ENCODE results near the gene FOXO1.

FOXO1 gene

DNA sequence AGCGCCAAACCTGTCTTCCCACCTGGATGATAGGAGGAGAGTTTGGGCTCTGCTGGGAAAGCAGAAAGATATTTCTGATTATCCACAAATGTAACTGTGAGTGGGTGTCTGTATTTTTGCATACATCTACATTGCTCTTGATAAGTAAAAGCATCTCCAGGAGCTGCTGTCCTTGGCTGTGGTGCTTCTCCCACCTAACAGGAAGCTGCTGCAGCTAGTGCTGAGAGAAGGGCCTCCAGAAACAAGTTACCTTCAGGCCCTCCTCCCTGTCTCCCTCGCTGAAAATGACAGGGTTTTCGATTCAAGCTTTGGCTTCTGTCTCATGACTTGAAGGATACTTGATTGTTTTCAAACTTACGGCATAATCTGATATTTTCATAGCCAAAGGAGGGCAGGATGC is 90.1 kb downstream of the FOXO1 start:
- no peak for DNase-seq (ENCODE audit: low read depth)
- no peak overlapping the region for H3K4me3 ChIP-seq (ENCODE audit: low read depth, low read length)
- no peak for TF ChIP-seq CTCF (IDR thresholded peaks at IDR 0.05; ENCODE audit: insufficient read depth, low read depth, low read length, missing control alignments)

DNA sequence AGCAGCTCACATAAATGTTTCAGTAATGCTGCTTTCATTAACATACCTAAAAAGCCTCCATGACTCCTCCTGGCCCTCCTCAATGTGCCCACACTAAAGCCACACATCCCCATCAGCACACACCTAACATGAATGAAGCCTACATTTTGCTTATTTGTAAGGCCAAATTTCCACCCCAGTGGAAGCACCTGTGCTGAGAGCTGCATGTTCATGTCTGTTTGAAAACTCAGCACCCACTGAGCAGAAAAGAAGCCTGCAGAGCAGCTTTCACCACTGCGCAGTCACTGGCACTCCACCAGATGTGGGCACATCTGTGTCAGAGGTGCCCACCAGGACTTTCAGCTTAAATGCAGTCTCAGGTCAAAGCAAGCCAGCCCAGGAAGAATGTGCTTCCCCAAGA is 93.5 kb downstream of the FOXO1 start:
- no peak for DNase-seq (ENCODE audit: low read depth)
- H3K4me3 ChIP-seq (ENCODE audit: low read depth, low read length) = no peak overlapping the region
- TF ChIP-seq CTCF (IDR thresholded peaks at IDR 0.05; ENCODE audit: insufficient read depth, low read depth, low read length, missing control alignments) = no peak

DNA sequence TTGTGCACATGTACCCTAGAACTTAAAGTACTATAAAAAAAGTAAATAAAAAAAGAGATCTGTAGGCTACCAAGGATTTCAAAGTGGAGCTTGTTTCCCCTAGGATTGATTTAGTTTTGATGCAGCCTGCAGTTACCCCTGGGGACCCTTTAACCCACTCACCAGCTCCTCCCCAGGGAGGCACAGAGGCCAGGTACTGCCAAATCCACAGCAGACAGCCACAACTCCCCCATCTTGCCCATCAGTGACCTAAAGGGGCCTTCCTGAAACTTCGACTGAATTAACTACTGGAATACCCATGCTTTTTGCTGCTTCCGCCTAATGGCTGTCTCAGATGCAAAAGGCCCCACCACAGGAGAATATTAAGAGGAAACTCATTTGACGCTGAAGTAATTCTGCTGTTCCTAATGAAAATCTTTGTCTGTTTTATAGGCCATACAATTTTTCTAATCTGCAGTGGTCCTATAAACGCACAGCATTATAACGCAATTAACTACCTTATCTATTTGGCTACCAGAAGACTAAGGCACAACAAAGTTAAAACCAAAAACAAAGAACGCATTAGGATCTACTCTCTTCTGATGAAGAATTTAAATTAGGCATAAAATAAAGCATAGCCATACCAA is 95.0 kb downstream of the FOXO1 start:
- H3K4me3 ChIP-seq (ENCODE audit: low read depth, low read length) = no peak overlapping the region
- TF ChIP-seq CTCF (IDR thresholded peaks at IDR 0.05; ENCODE audit: insufficient read depth, low read depth, low read length, missing control alignments) = no peak

DNA sequence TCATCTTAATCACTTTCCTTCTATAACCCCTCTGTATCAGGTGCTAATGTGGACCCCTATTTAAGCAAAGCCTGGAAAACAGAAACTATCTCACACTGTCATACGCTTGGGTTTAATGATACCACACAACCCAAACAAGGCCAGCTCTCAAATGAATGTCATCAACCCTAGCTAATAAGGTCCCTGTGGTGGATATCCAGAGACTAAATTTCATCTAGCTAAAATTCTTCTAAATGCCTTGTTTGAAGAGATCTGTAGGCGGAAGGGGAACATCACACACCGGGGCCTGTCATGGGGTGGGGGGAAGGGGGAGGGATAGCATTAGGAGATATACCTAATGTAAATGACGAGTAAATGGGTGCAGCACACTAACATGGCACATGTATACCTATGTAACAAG is 95.5 kb downstream of the FOXO1 start:
- no peak for DNase-seq (ENCODE audit: low read depth)
- TF ChIP-seq CTCF (IDR thresholded peaks at IDR 0.05; ENCODE audit: insufficient read depth, low read depth, low read length, missing control alignments) = no peak
- H3K4me3 ChIP-seq (ENCODE audit: low read depth, low read length) = no peak overlapping the region

More for the DNA sequence above, 95.0 kb downstream of the FOXO1 start:
- DNase-seq (ENCODE audit: low read depth) = no peak

DNA sequence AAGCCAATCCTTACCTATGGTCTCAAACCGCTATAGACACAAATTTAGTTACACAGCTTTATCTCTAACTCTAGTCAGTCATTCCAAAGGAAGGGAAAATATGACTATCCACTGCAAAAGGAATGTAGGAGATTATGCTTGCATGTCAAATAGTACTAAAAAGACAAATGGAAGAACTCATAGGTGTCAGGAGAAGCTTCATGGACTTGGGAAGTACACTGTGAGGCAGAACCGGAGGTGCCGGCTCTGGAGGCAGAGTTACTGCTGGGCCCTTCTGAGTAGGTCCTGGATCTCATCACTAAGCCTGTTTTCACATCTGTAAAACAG is 97.5 kb downstream of the FOXO1 start:
- no peak for TF ChIP-seq CTCF (IDR thresholded peaks at IDR 0.05; ENCODE audit: insufficient read depth, low read depth, low read length, missing control alignments)
- no peak for DNase-seq (ENCODE audit: low read depth)
- H3K4me3 ChIP-seq (ENCODE audit: low read depth, low read length) = no peak overlapping the region

- no peak for DNase-seq (ENCODE audit: low read depth)
- no peak for TF ChIP-seq CTCF (IDR thresholded peaks at IDR 0.05; ENCODE audit: insufficient read depth, low read depth, low read length, missing control alignments)
- no peak overlapping the region for H3K4me3 ChIP-seq (ENCODE audit: low read depth, low read length)
Measured at GRCh38 chr13:40568246-40569023, 98.0 kb downstream of the FOXO1 start.

GRCh38 chr13:40566811-40567210 is 99.6 kb downstream of the FOXO1 start:
- no peak for TF ChIP-seq CTCF (IDR thresholded peaks at IDR 0.05; ENCODE audit: insufficient read depth, low read depth, low read length, missing control alignments)
- no peak for DNase-seq (ENCODE audit: low read depth)
- no peak overlapping the region for H3K4me3 ChIP-seq (ENCODE audit: low read depth, low read length)
